Measurements from ENCODE around the gene SAMD5.

DNA sequence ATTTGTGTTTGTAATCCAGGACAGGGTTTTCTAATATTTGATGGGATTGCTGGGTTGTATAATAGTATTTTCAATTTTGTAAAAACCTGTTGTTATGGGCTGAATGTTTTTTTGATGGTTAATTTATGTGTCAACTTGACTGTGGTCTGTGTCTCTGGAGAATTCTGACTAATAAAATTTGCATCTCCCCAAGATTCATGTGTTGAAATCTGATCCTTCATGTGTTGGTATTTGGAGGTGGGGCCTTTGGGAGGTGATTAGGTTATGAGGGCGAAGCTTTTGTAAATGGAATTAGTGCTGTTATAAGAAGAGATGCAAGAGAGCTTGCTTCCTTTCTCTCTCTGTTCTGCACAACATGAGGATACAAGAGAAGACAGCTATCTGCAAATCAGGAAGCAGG, 48.7 kb upstream of the SAMD5 start:
- TF ChIP-seq, protein P1, sequence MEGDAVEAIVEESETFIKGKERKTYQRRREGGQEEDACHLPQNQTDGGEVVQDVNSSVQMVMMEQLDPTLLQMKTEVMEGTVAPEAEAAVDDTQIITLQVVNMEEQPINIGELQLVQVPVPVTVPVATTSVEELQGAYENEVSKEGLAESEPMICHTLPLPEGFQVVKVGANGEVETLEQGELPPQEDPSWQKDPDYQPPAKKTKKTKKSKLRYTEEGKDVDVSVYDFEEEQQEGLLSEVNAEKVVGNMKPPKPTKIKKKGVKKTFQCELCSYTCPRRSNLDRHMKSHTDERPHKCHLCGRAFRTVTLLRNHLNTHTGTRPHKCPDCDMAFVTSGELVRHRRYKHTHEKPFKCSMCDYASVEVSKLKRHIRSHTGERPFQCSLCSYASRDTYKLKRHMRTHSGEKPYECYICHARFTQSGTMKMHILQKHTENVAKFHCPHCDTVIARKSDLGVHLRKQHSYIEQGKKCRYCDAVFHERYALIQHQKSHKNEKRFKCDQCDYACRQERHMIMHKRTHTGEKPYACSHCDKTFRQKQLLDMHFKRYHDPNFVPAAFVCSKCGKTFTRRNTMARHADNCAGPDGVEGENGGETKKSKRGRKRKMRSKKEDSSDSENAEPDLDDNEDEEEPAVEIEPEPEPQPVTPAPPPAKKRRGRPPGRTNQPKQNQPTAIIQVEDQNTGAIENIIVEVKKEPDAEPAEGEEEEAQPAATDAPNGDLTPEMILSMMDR (IDR thresholded peaks at IDR 0.05): no peak
- TF ChIP-seq EP300 (IDR thresholded peaks at IDR 0.05) (no peak), POLR2A (IDR thresholded peaks at IDR 0.05) (no peak)
